Measurements from ENCODE around the gene USP25. TPM values are rescaled to one million over a fixed set of nuclear protein-coding genes. Genes with fewer than 3 reads are reported as not detected.
A peak's percentile ranks its signal among the peaks of the same experiment; 100 is the strongest.

The USP25 gene
- total RNA-seq, 1 donor from 2014 or later: 29.2 TPM

DNA sequence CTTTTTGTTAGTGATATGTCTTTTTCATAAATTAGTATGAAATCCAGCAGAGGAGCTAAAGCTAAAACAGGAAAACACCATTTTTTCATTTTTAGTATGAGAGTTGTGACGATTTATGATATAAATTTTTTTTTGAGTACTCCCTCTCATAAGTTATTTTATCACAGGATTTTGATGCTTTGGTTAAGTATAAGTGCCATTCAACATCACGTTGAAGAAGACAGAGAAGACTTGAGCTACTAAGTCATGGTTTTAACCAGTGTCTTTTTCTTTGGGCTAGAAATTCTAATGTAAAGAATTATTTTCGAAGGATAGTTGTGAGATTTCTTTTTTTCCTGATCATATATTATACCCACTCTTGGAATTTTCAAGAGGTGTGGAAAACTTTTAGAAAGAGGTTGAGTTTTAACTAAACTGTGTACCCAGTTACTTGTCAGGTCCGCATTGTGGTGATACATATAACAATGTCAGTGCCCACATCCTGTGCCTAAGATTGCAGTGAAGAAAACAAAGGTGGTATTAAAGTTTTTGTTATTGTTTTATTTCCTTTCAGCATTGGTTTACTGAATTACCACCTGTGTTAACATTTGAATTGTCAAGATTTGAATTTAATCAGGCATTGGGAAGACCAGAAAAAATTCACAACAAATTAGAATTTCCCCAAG lies 93.8 kb downstream of the USP25 start:
- Histone ChIP-seq H3K4me1 (no peaks in the 10 kb centered on the region), H3K27me3 (no peaks in the 10 kb centered on the region), H3K36me3 (peaks cover 4 to 14% of the 10 kb centered on the region in 2 donors), H3K9me3 (no peaks in the 10 kb centered on the region), H3K27ac (no peak overlapping the region), H3K4me3 (no peak overlapping the region)
- DNase-seq (ENCODE audit: low spot score in 2 of 2): no peak
- intact Hi-C loops (cut with DNase I): no loop called here
- TF ChIP-seq, protein P1, sequence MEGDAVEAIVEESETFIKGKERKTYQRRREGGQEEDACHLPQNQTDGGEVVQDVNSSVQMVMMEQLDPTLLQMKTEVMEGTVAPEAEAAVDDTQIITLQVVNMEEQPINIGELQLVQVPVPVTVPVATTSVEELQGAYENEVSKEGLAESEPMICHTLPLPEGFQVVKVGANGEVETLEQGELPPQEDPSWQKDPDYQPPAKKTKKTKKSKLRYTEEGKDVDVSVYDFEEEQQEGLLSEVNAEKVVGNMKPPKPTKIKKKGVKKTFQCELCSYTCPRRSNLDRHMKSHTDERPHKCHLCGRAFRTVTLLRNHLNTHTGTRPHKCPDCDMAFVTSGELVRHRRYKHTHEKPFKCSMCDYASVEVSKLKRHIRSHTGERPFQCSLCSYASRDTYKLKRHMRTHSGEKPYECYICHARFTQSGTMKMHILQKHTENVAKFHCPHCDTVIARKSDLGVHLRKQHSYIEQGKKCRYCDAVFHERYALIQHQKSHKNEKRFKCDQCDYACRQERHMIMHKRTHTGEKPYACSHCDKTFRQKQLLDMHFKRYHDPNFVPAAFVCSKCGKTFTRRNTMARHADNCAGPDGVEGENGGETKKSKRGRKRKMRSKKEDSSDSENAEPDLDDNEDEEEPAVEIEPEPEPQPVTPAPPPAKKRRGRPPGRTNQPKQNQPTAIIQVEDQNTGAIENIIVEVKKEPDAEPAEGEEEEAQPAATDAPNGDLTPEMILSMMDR (IDR thresholded peaks at IDR 0.05): no peak

DNA sequence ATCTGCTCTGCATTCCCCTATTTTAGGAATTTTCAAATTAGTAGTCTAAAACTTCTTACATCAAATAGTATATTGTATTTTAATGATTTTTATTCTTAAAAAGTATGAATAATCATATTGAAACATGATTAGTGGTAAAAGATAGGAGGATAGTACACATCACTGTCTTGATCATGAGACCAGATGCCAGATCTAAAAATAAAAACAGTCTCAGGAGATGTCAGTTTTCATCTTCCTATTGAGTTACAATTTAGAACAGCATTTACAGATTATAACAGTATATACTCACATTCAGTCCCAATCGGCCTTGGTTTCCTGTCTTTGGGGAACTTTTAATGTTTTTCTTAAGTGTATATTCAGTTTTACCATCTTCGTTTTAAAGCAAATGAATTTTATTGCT lies 95.9 kb downstream of the USP25 start:
- intact Hi-C loops (cut with DNase I): loop anchor here (5.0 kb wide), 1 partner anchor 98 kb away; the partner anchor contains the start of gene USP25
- no peak for DNase-seq (ENCODE audit: low spot score in 2 of 2)
- no peaks in the 10 kb centered on the region for H3K9me3 ChIP-seq
- no peaks in the 10 kb centered on the region for H3K4me1 ChIP-seq
- no peak overlapping the region for H3K27ac ChIP-seq
- TF ChIP-seq, protein P1 (IDR thresholded peaks at IDR 0.05): no peak
- H3K36me3 ChIP-seq: peaks cover 4 to 5% of the 10 kb centered on the region in 2 donors
- H3K27me3 ChIP-seq: no peaks in the 10 kb centered on the region
- no peak overlapping the region for H3K4me3 ChIP-seq

DNA sequence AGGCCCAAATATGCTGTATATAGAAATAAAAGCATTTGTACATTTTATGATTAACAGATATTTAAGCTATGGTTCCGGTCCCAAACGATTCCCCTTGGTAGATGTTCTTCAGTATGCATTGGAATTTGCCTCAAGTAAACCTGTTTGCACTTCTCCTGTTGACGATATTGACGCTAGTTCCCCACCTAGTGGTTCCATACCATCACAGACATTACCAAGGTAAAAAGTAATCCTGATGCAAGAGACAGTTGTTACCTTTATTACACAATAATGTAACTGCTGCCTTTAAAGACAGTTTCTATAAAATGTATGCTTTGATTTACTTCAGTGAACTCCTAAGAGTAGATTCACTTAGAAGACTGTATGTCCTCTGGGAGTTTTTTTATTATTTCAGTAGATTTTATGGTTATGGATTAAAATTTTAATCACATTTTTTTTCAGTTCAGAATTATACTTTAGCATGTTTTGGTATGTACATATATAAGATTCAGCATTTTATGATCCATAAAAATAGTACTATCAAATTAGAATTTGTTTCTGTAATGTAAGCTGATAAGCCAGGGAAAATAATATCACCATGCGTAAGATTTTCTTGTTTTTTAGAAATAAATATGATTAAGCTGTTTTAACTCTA lies 96.5 kb downstream of the USP25 start:
- intact Hi-C loops (cut with DNase I): loop anchor here (5.0 kb wide), 1 partner anchor 99 kb away; the partner anchor contains the start of gene USP25

DNA sequence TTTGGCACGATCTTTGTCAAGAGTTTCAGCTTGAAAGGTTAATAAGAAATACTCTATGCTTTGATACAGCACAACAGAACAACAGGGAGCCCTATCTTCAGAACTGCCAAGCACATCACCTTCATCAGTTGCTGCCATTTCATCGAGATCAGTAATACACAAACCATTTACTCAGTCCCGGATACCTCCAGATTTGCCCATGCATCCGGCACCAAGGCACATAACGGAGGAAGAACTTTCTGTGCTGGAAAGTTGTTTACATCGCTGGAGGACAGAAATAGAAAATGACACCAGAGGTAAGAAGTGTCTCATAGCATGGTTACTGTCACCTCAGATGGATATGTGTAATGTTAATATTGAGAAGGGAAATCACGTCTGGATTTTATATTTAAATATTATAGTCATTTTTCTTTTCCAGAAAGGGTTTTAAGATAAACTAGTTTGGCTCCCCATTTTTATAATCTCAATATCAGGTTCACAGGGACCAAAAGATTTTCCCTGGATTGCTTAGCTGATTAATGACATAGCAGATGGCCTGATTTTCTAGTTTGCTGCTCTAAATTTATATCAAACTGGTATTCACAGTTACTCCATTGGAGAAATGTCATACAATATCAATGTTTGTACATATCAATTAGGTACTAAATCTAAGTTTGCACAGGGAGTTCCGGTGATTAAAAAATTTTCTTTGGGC lies 97.3 kb downstream of the USP25 start:
- no peak overlapping the region for H3K27ac ChIP-seq
- no peak for DNase-seq (ENCODE audit: low spot score in 2 of 2)
- TF ChIP-seq, protein P1 (IDR thresholded peaks at IDR 0.05): no peak
- H3K36me3 ChIP-seq: peaks cover 5 to 14% of the 10 kb centered on the region in 2 donors
- no peak overlapping the region for H3K4me3 ChIP-seq
- no peaks in the 10 kb centered on the region for H3K9me3 ChIP-seq
- intact Hi-C loops (cut with DNase I): loop anchor here (5.0 kb wide), 1 partner anchor 100 kb away; the partner anchor contains the start of gene USP25
- no peaks in the 10 kb centered on the region for H3K4me1 ChIP-seq
- no peaks in the 10 kb centered on the region for H3K27me3 ChIP-seq

More for the DNA sequence above, 96.5 kb downstream of the USP25 start:
- H3K36me3 ChIP-seq: peaks cover 5 to 7% of the 10 kb centered on the region in 2 donors
- H3K4me3 ChIP-seq: no peak overlapping the region
- no peaks in the 10 kb centered on the region for H3K4me1 ChIP-seq
- TF ChIP-seq, protein P1 (IDR thresholded peaks at IDR 0.05): peak in 1 of 3 experiments; percentile 35
- H3K27me3 ChIP-seq: no peaks in the 10 kb centered on the region
- no peak for DNase-seq (ENCODE audit: low spot score in 2 of 2)
- H3K27ac ChIP-seq: no peak overlapping the region
- no peaks in the 10 kb centered on the region for H3K9me3 ChIP-seq

DNA sequence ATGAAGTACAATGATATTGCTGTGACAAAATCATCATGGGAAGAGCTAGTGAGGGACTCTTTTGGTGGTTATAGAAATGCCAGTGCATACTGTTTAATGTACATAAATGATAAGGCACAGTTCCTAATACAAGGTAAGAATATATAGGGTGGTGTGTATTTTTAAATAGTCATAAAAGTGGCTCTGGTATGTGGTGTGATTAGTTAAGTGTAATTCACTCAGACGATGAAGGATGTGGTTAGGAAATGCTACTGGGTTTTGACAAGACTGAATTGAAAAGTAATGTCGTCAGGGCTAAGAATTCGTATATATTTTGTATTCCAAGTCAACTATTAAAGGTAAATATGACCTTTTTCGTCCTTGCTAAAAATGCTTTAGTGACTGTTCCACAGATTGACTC lies 101.7 kb downstream of the USP25 start:
- Histone ChIP-seq H3K4me3 (no peak overlapping the region), H3K36me3 (peaks cover 5 to 23% of the 10 kb centered on the region in 2 donors), H3K27me3 (no peaks in the 10 kb centered on the region), H3K9me3 (no peaks in the 10 kb centered on the region), H3K27ac (no peak overlapping the region), H3K4me1 (no peaks in the 10 kb centered on the region)
- intact Hi-C loops (cut with DNase I): no loop called here
- TF ChIP-seq, protein P1 (IDR thresholded peaks at IDR 0.05): no peak
- no peak for DNase-seq (ENCODE audit: low spot score in 2 of 2)

Measured in ascending aorta (tissue), 2 donors.